Stimulated activated CD4-positive, alpha-beta T cell treated with anti-CD3 and anti-CD28 coated beads, Interleukin-1b, Interleukin-23, amount 100 ng/mL, for 48 hours (primary cell): ENCODE data around the gene MYBPHL.
"Not testable (repeated sequence)": the region's sequence is repeated elsewhere in the genome, so short reads cannot be mapped to it uniquely, and the experiment has no call there.

ENCODE experiments used
- DNase-seq: peaks from one replicate; pipeline ENCODE4 v3.0.0-alpha.2; 2020

Gene MYBPHL

GRCh38 chr1:109304226-109304920 lies 2.4 kb downstream of the MYBPHL start:
- no peak for DNase-seq

- DNase-seq: no peak
Measured at GRCh38 chr1:109301874-109302273, 4.9 kb downstream of the MYBPHL start.

GRCh38 chr1:109300650-109301151 lies 6.1 kb downstream of the MYBPHL start:
- DNase-seq: no peak

- DNase-seq: no peak
Measured at GRCh38 chr1:109299558-109300343, 7.1 kb downstream of the MYBPHL start.

DNA sequence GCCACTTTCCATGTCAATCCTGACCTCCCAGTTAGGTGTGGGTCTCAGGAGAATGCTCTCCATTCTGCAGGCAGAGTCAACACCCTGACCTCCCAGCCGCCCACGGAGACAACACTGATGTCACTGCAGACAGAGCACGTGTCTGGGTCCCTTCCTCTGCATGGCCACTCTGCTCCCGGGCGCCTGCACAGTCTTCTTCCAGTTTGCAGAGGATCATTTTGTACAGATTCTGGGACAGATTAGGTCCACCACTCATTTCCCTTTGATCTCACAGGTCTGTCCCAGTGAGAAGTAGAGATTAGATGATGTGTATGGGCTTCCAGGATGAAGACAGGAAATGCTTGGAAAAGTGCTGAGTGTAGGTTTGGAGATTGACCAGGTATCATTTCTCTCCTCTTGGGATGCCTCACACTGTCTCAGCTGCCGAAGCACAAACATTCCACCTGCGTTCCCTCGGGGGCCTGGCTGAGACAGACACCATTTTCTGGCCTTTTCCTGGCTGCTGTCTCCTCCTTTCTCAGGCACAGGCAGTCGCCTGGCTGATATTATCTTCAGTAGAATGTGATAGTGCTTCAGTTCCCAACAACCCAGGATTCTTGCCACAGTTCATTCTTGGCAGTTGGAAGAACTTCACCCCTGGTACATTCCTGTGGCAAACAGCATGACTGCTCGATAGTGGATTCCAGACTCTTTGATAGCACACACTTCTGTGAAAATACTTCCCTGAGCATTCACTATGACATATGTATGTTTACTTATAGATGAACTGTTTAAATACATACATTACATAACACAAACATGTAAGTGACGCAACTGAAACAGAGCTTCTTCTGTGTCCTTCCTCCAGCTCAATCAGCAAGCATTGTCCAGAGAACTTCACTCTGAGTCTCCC lies 7.9 kb downstream of the MYBPHL start:
- peak; percentile 19 for DNase-seq

GRCh38 chr1:109296782-109297181 lies 10.0 kb downstream of the MYBPHL start:
- no peak for DNase-seq

DNA sequence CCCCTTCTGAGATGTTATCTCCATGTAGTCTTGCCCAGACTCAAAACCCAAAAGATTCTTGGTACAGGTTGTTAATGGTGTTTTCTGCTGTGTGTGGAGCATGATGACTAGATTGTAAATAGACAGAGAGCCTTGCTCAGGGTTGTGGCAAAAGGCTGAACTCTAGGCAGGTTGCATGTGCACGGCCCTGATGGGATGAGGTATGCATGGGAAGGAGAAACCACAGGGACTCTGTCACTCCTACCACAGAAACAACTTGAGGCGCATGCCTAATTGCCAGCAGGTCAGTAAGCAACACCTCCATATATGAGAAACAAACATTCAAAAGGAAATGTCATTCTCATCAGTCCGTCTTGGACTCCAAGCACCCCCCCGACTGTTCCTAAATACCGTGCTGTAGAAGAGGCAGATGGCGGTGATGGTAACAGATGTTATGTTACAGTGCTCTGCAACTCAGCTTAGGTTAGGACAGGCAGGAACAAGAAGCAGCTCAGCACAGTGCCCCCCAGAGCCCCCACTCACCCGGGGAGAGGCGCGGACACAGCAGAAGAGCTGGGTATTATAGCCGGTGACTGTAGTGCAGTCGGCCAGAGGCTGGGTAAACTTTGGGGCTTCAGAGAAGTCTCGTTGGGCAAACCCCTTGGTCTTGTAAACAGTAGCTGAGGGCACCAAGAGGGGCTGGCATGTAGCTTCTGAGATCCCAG lies 10.9 kb downstream of the MYBPHL start:
- no peak for DNase-seq

GRCh38 chr1:109294481-109294880 lies 12.3 kb downstream of the MYBPHL start:
- DNase-seq: no peak

GRCh38 chr1:109293026-109293425 lies 13.8 kb downstream of the MYBPHL start:
- DNase-seq: no peak

GRCh38 chr1:109292364-109292763 lies 14.4 kb downstream of the MYBPHL start:
- DNase-seq: no peak

DNA sequence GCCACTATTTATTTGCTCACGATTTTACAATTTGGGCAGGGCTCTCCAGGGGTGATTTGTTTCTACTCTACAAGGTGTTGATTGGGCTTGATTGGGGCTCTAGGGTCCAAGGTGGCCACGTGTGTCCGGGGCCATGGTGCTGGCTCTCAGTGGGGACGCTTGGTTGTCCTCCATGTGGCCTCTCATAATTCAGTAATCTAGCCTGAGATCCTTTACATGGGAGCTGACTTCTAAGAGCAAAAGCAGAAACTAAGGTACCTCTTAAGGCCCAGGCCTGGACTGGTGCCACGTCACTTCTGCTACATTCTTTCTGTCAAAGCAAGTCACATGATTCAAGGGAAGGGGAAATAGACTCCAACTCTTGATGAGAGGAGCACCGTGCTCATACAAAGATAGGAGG lies 15.8 kb downstream of the MYBPHL start:
- no peak for DNase-seq

- no peak for DNase-seq
Measured at GRCh38 chr1:109290137-109290536, 16.7 kb downstream of the MYBPHL start.

GRCh38 chr1:109286762-109287161 lies 20.0 kb downstream of the MYBPHL start:
- DNase-seq: not testable (repeated sequence)

GRCh38 chr1:109283748-109284600 lies 22.8 kb downstream of the MYBPHL start:
- no peak for DNase-seq

GRCh38 chr1:109282952-109283747 lies 23.7 kb downstream of the MYBPHL start, which contains the start of gene PSRC1:
Gene PSRC1, minus strand, starts transcription at chr1:109283145.
- DNase-seq: peak; percentile 88

GRCh38 chr1:109282497-109282951 lies 24.3 kb downstream of the MYBPHL start:
- DNase-seq: no peak

DNA sequence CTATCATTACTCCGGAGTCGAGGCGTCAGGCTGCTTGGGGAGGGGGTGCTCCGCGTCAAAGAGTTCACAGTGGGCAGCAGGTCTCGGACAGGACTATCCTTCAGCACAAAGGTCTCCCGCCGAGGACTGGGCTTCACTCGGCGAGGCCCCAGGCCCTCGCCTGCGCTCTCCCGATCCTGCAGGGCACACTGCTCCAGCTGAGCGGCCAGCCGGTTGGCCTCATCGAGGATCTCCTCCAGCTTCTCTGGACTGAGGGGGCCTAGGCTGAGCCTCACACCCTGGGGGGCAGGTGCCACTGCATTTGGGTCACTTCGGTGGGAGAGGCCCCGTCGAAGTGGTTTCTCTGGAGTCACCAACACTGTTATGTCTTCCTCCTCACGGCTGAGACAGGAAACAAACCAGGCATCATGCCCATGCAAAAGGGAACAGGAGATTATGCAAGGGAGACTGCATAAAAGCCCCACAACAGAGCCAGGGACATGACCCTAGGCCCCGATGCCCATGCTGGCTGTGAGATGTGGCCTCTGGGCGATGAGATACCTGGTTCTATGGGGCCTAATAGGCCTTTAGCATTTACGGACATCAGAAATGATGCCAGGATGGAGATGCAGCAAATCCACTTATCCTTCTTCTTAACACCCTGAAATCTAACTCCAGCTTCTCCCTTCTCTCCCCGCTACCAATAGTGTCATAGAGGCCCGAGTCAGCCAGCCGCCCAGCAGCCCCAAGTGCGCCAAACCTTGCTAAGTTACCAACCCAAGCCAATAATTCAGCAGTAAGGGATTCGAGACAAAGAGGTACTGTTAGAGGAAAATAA lies 24.9 kb downstream of the MYBPHL start:
- no peak for DNase-seq

DNA sequence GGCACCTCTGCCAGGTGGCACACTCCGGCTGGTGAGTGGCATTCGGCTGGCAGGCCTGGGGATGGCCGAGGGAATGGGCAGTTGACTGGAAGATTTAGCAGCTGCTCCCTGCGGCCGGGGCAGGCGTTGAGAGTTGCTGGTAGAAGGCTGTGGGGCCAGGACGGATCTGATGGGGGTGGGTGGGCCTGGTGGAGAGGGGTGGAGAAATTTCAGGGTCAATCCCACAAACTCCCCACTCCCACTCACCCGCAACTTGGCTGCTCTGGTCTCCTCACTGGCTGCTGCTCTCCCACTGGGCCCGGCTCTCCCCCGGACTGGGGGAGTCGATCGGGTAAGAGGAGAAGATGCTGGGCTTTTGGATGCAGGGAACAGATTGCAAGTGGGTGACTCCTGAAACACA lies 25.9 kb downstream of the MYBPHL start:
- no peak for DNase-seq

DNA sequence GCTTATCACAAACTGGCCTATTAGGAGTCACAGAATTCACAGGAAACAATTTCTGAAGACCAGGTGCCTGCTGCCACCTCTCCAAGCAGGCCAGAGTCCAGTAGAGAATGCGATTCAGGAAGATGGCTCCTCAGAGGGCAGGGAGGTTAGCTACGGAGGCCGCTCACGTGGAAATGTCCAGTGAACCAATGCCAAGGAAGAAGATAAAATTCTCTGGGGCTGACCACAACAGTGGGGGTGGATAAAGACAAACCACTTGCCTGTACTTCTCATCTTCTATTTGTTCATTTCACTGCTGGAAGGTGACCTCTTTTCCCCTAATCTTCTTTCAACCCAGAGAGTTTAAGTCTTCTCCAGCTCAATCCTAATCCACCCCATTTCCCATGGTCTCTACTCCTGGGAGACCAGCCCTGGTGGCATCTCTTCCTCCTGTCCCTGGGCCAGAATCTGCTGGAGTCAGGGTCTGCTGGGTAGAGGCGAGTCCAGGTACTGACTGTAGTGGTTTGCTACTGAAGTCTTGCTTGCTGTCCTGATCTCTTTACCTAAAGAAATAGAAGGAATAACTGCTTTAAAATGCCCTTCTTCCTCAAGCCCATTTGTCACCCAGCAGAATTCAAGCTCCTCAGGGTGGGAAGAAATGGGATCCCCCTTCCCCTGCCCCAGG lies 27.1 kb downstream of the MYBPHL start:
- no peak for DNase-seq
